ENCODE data around the gene RNF157.

The RNF157 gene

GRCh38 chr17:76147211-76148014 lies 92.9 kb downstream of the RNF157 start:
- H3K9me3 ChIP-seq (replicated peaks; ENCODE audit: insufficient read depth, low read length) = no peaks in the 10 kb centered on the region
- H3K9me2 ChIP-seq (replicated peaks; ENCODE audit: insufficient read depth, low read length) = no peaks in the 10 kb centered on the region
- no peak overlapping the region for H3K27ac ChIP-seq (ENCODE audit: low read length)
- no peak overlapping the region for H2AFZ ChIP-seq (ENCODE audit: low read length)
- H3K27me3 ChIP-seq (replicated peaks; ENCODE audit: insufficient read depth, low read length) = no peaks in the 10 kb centered on the region
- no peak for DNase-seq
- TF ChIP-seq EZH2phosphoT487 (IDR thresholded peaks at IDR 0.05; ENCODE audit: low read length) = no peak
- peak; percentile 49 for TF ChIP-seq CTCF (IDR thresholded peaks at IDR 0.05; ENCODE audit: low read length)
- TF ChIP-seq EZH2 (optimal IDR thresholded peaks at IDR 0.05; ENCODE audit: low read depth, low read length) = no peak
- H3K4me2 ChIP-seq (ENCODE audit: low read depth, low read length) = no peak overlapping the region
- H3K9ac ChIP-seq (ENCODE audit: low read length) = no peak overlapping the region
- H3F3A ChIP-seq (ENCODE audit: insufficient read depth, low read length) = peaks cover 7% of the 10 kb centered on the region; the same call in 1 of the 2 replicates
- no peaks in the 10 kb centered on the region for H3K36me3 ChIP-seq (replicated peaks; ENCODE audit: insufficient read depth, low read length)
- H4K20me1 ChIP-seq (ENCODE audit: insufficient read depth, low read length) = no peaks in the 10 kb centered on the region
- H3K4me3 ChIP-seq (ENCODE audit: low read length) = no peak overlapping the region
- H3K4me1 ChIP-seq (ENCODE audit: low read length) = peaks cover 21% of the 10 kb centered on the region
- H3K79me2 ChIP-seq (ENCODE audit: low read length) = no peaks in the 10 kb centered on the region

- Histone ChIP-seq H3F3A (ENCODE audit: insufficient read depth, low read length) (peaks cover 7% of the 10 kb centered on the region; the same call in 1 of the 2 replicates), H3K27ac (ENCODE audit: low read length) (peak overlapping the region; percentile 85), H3K4me2 (ENCODE audit: low read depth, low read length) (peak overlapping the region; percentile 77), H3K9me3 (replicated peaks; ENCODE audit: insufficient read depth, low read length) (no peaks in the 10 kb centered on the region), H3K27me3 (replicated peaks; ENCODE audit: insufficient read depth, low read length) (no peaks in the 10 kb centered on the region), H2AFZ (ENCODE audit: low read length) (peak overlapping the region; percentile 37), H4K20me1 (ENCODE audit: insufficient read depth, low read length) (no peaks in the 10 kb centered on the region), H3K9ac (ENCODE audit: low read length) (peak overlapping the region; percentile 70), H3K9me2 (replicated peaks; ENCODE audit: insufficient read depth, low read length) (no peaks in the 10 kb centered on the region), H3K4me3 (ENCODE audit: low read length) (0 out of 2 replicates have a peak overlapping the region, but pooled peaks have one; percentile 17), H3K36me3 (replicated peaks; ENCODE audit: insufficient read depth, low read length) (no peaks in the 10 kb centered on the region), H3K4me1 (ENCODE audit: low read length) (peaks cover 27% of the 10 kb centered on the region), H3K79me2 (ENCODE audit: low read length) (no peaks in the 10 kb centered on the region)
- TF ChIP-seq EZH2 (optimal IDR thresholded peaks at IDR 0.05; ENCODE audit: low read depth, low read length) (no peak), CTCF (IDR thresholded peaks at IDR 0.05; ENCODE audit: low read length) (no peak), EZH2phosphoT487 (IDR thresholded peaks at IDR 0.05; ENCODE audit: low read length) (no peak)
- no peak for DNase-seq
Observed at GRCh38 chr17:76146053-76146851, 94.0 kb downstream of the RNF157 start.

GRCh38 chr17:76145231-76146052 lies 94.9 kb downstream of the RNF157 start:
- Histone ChIP-seq H3K36me3 (replicated peaks; ENCODE audit: insufficient read depth, low read length) (no peaks in the 10 kb centered on the region), H3K79me2 (ENCODE audit: low read length) (no peaks in the 10 kb centered on the region), H3K9me3 (replicated peaks; ENCODE audit: insufficient read depth, low read length) (no peaks in the 10 kb centered on the region), H3K4me3 (ENCODE audit: low read length) (peak overlapping the region; percentile 17), H3F3A (ENCODE audit: insufficient read depth, low read length) (peaks cover 7% of the 10 kb centered on the region; the same call in 1 of the 2 replicates), H3K9me2 (replicated peaks; ENCODE audit: insufficient read depth, low read length) (no peaks in the 10 kb centered on the region), H3K27me3 (replicated peaks; ENCODE audit: insufficient read depth, low read length) (peaks cover 6% of the 10 kb centered on the region), H3K27ac (ENCODE audit: low read length) (peak overlapping the region; percentile 85), H4K20me1 (ENCODE audit: insufficient read depth, low read length) (no peaks in the 10 kb centered on the region), H3K9ac (ENCODE audit: low read length) (peak overlapping the region; percentile 70), H3K4me2 (ENCODE audit: low read depth, low read length) (peak overlapping the region; percentile 77), H2AFZ (ENCODE audit: low read length) (peak overlapping the region; percentile 37), H3K4me1 (ENCODE audit: low read length) (peaks cover 27% of the 10 kb centered on the region)
- TF ChIP-seq EZH2 (optimal IDR thresholded peaks at IDR 0.05; ENCODE audit: low read depth, low read length) (no peak), CTCF (IDR thresholded peaks at IDR 0.05; ENCODE audit: low read length) (peak; percentile 8; the same call in 1 of the 2 replicates), EZH2phosphoT487 (IDR thresholded peaks at IDR 0.05; ENCODE audit: low read length) (no peak)
- DNase-seq = peak; percentile 71

Measured in MM.1S (cell line).